ENCODE measurements around the gene FBF1.
"Not testable (repeated sequence)": the region's sequence is repeated elsewhere in the genome, so short reads cannot be mapped to it uniquely, and the experiment has no call there.

The FBF1 gene

GRCh38 chr17:75940727-75941441 is at the start of gene FBF1:
Gene FBF1 (minus strand): TSS chr17:75941042. CDS start chr17:75938149, 2,893 bp downstream.
- peak; percentile 79 to 85 for DNase-seq (ENCODE audit: extremely low read depth in 1 of 2, low read depth in 1 of 2)

GRCh38 chr17:75987041-75987440 is 46.2 kb upstream of the FBF1 start:
- DNase-seq (ENCODE audit: extremely low read depth in 1 of 2, low read depth in 1 of 2), result no peak

- DNase-seq (ENCODE audit: extremely low read depth in 1 of 2, low read depth in 1 of 2), result no peak
These were observed 45.1 kb upstream of the FBF1 start for GRCh38 chr17:75985986-75986385.

GRCh38 chr17:75983501-75984181 is 42.8 kb upstream of the FBF1 start:
- DNase-seq (ENCODE audit: extremely low read depth in 1 of 2, low read depth in 1 of 2), result no peak

GRCh38 chr17:75981019-75981615 is 40.3 kb upstream of the FBF1 start:
- DNase-seq (ENCODE audit: extremely low read depth in 1 of 2, low read depth in 1 of 2), result no peak

- DNase-seq (ENCODE audit: extremely low read depth in 1 of 2, low read depth in 1 of 2), result no peak
These were observed 39.6 kb upstream of the FBF1 start for GRCh38 chr17:75980188-75981018.

GRCh38 chr17:75979705-75980187 is 38.9 kb upstream of the FBF1 start:
- peak in 1 of 2 donors; percentile 16 for DNase-seq (ENCODE audit: extremely low read depth in 1 of 2, low read depth in 1 of 2)

- DNase-seq (ENCODE audit: extremely low read depth in 1 of 2, low read depth in 1 of 2), result peak; percentile 93 to 96
These were observed 38.3 kb upstream of the FBF1 start, which contains the start of the genes ACOX1 and TEN1 for GRCh38 chr17:75978938-75979704. Gene ACOX1 (minus strand): TSS chr17:75979166. CDS start chr17:75979073, 93 bp downstream. Gene TEN1 (plus strand): TSS chr17:75979240. CDS start chr17:75986193, 6,953 bp downstream.

- no peak for DNase-seq (ENCODE audit: extremely low read depth in 1 of 2, low read depth in 1 of 2)
These were observed 35.5 kb upstream of the FBF1 start for GRCh38 chr17:75976175-75976848.

- DNase-seq (ENCODE audit: extremely low read depth in 1 of 2, low read depth in 1 of 2), result no peak
These were observed 34.9 kb upstream of the FBF1 start for GRCh38 chr17:75975757-75976174.

GRCh38 chr17:75975187-75975586 is 34.3 kb upstream of the FBF1 start:
- not testable (repeated sequence) for DNase-seq (ENCODE audit: extremely low read depth in 1 of 2, low read depth in 1 of 2)

- no peak for DNase-seq (ENCODE audit: extremely low read depth in 1 of 2, low read depth in 1 of 2)
These were observed 29.8 kb upstream of the FBF1 start for GRCh38 chr17:75970626-75971025.

- DNase-seq (ENCODE audit: extremely low read depth in 1 of 2, low read depth in 1 of 2), result no peak
These were observed 29.2 kb upstream of the FBF1 start for GRCh38 chr17:75970011-75970523.

- not testable (repeated sequence) for DNase-seq (ENCODE audit: extremely low read depth in 1 of 2, low read depth in 1 of 2)
These were observed 28.2 kb upstream of the FBF1 start for GRCh38 chr17:75969044-75969443.

- no peak for DNase-seq (ENCODE audit: extremely low read depth in 1 of 2, low read depth in 1 of 2)
These were observed 24.6 kb upstream of the FBF1 start for GRCh38 chr17:75965468-75965867.

GRCh38 chr17:75959839-75960511 is 19.1 kb upstream of the FBF1 start:
- DNase-seq (ENCODE audit: extremely low read depth in 1 of 2, low read depth in 1 of 2), result no peak

GRCh38 chr17:75959051-75959838 is 18.4 kb upstream of the FBF1 start:
- DNase-seq (ENCODE audit: extremely low read depth in 1 of 2, low read depth in 1 of 2), result no peak

All from stimulated activated CD8-positive, alpha-beta memory T cell treated with anti-CD3 and anti-CD28 coated beads, Interleukin-7, amount 100 ng/mL, for 48 hours (primary cell).